Activated naive CD4-positive, alpha-beta T cell treated with anti-CD3 and anti-CD28 coated beads, Interleukin-2, amount 50 U/mL, for 24 hours (primary cell): ENCODE results near the gene SCIN.

ENCODE experiments used
- H3K27ac Mint-ChIP-seq: one replicate; pipeline ENCODE4 v1.8.0; 2021; ENCODE audit warnings: mild to moderate bottlenecking, mixed read lengths
- H3K27me3 Mint-ChIP-seq: one replicate; pipeline ENCODE4 v1.8.0; 2021; ENCODE audit warnings: mixed read lengths
- H3K36me3 Mint-ChIP-seq: one replicate; pipeline ENCODE4 v1.8.0; 2021; ENCODE audit warnings: mixed read lengths
- H3K4me1 Mint-ChIP-seq: one replicate; pipeline ENCODE4 v1.8.0; 2021; ENCODE audit warnings: mixed read lengths
- H3K4me3 Mint-ChIP-seq: one replicate; pipeline ENCODE4 v1.8.0; 2021; ENCODE audit warnings: mild to moderate bottlenecking, mixed read lengths
- H3K9me3 Mint-ChIP-seq: one replicate; pipeline ENCODE4 v1.8.0; 2021; ENCODE audit warnings: mixed read lengths

Gene SCIN

DNA sequence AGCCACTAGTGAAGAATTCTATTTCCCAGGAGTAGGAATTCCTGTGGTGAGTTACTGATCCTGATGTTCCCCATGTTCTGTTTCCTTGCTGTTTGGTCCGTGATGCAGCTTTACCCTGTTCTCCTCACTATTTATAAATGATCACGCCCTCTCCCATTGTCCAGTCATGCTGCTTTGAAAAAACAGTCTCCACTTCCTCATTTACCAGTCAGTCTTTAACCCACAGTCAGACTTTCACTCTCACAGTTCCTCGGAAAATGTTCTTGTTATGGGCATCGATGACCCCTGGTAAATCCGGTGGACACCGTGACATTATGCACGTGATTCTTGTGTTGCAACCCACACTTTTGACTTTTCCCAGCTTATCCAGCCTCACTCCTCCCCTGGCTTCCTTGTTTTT is 14.4 kb downstream of the SCIN start:
- H3K4me3 Mint-ChIP-seq = no peak overlapping the region
- H3K27me3 Mint-ChIP-seq = peaks cover 11% of the 10 kb centered on the region
- H3K9me3 Mint-ChIP-seq = no peaks in the 10 kb centered on the region
- H3K4me1 Mint-ChIP-seq = no peaks in the 10 kb centered on the region
- no peaks in the 10 kb centered on the region for H3K36me3 Mint-ChIP-seq
- no peak overlapping the region for H3K27ac Mint-ChIP-seq

DNA sequence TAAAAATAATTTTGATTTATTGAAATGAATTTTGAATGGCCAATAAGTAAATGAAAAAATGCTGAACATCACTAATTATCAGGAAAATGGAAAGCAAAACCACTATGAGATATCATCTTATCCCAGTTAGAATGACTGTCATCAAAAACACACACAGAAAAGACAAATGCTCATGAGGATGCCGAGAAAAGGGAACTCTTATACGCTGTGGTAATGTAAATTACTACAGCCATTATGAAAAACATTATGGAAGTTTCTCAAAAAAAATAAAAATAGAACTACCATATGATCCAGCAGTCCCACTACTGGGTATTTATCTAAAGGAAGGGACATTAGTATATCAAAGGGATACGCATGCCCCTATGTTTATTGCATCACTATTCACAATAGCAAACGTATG is 15.8 kb downstream of the SCIN start:
- Mint-ChIP-seq H3K27ac (no peak overlapping the region), H3K36me3 (no peaks in the 10 kb centered on the region), H3K4me3 (no peak overlapping the region), H3K9me3 (no peaks in the 10 kb centered on the region), H3K4me1 (no peaks in the 10 kb centered on the region), H3K27me3 (peaks cover 11% of the 10 kb centered on the region)

DNA sequence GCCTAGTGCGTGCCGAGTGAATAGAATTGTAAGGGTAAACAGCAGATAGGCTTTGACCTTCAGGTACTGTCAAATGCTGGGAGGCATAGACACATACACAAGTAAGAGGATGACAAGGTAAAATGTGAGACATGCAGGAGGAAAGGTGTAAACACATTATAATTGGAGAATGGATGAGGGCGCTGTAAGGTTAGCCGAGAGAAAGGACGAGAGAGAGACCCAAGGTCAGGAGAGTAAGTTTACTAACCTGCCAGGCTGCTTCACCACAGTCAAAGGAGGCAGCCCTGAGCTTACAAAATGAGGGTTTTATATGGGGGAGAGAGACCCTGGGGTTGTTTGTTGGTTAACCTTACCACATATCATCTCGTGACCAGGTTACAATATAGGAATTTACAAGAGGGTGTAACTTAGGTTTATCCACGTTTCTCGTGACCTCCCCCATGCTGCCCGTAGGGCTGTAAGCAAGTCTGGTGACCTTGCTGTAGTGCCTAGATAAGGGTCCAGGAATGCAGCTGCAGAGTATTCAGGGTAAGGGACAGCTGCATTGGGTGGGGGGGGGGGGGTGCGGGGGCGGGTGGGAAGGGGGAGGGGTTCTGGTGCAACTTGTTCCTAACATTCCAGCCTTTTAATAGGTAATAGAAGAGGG is 17.9 kb downstream of the SCIN start:
- no peaks in the 10 kb centered on the region for H3K9me3 Mint-ChIP-seq
- H3K27me3 Mint-ChIP-seq = peaks cover 11% of the 10 kb centered on the region
- H3K36me3 Mint-ChIP-seq = no peaks in the 10 kb centered on the region
- no peaks in the 10 kb centered on the region for H3K4me1 Mint-ChIP-seq
- no peak overlapping the region for H3K4me3 Mint-ChIP-seq
- H3K27ac Mint-ChIP-seq = no peak overlapping the region

DNA sequence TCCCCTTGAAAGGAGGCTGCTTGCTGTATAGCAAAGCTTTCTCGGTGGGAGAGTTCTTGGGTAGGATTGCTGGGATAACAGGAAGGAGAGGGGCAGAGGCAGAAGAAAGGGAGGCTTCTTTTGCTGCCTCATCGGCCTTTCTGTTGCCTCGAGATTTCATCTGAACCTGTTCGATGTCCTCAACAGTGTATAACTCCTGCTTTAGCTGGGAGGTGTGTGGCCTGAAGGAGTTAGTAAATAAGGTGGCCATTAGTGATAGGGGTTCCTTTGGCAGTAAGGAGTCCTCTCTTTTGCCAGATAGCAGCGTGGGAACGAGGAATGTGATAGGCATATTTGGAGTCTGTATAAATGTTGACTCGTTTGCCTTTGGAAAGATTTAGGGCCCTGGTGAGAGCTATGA is 20.0 kb downstream of the SCIN start:
- H3K4me3 Mint-ChIP-seq = no peak overlapping the region
- H3K27ac Mint-ChIP-seq = no peak overlapping the region
- H3K4me1 Mint-ChIP-seq = no peaks in the 10 kb centered on the region
- peaks cover 10% of the 10 kb centered on the region for H3K27me3 Mint-ChIP-seq
- H3K36me3 Mint-ChIP-seq = peaks cover 2% of the 10 kb centered on the region
- no peaks in the 10 kb centered on the region for H3K9me3 Mint-ChIP-seq

DNA sequence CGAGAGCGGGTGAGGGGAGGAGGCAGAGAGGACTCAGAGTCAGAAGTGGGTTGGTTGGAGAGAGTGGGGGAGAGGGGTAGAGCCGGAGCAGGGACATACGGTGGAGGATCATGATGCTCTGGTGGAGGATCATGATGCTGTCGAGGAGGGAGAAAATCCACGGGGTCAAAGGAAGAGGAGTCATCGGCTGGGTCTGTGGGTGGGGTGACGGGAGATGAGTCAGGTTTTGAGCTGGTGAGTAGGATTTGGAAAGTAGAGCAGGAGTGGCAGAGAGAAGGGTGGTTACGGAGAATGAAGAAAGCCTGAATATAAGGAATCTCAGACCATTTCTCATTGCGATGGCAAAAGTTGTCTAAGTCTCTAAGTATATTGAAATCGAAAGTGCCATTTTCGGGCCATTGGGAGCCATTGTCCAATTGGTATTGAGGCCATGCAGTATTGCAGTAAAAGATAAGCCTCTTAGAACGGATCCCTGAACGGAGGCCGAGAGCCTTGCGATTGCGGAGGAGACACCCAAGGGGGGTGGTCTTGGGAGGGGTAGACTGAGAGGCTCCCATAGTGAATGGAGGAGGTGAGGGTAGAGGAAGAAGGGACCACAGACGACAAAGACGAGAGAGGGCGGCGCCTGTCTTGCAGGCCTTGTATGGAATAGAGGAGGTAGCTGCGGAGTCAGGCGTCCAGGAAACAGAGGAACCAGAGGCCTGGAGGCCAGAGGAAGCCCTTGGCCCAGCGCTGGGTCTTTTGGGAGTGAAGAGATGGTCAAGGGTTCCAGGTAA is 23.8 kb downstream of the SCIN start:
- Mint-ChIP-seq H3K4me1 (no peaks in the 10 kb centered on the region), H3K27ac (no peak overlapping the region), H3K4me3 (no peak overlapping the region), H3K27me3 (peaks cover 3% of the 10 kb centered on the region), H3K36me3 (peaks cover 2% of the 10 kb centered on the region), H3K9me3 (no peaks in the 10 kb centered on the region)

DNA sequence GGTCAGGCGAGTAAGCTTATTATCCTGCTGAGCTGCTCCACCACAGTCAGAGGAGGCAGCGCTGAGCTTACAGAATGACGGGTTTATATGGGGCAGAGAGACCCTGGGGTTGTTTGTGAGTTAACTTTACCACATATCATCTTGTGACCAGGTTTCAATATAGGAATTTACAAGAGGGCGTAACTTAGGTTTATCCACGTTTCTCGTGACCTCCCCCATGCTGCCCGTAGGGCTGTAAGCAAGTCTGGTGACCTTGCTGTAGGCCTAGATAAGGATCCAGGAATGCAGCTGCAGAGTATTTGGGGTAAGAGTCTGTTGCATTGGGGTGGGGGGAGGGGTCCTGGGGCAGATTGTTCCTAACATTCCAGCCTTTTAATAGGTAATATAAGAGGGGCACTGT is 24.6 kb downstream of the SCIN start:
- H3K36me3 Mint-ChIP-seq = peaks cover 2% of the 10 kb centered on the region
- H3K27ac Mint-ChIP-seq = no peak overlapping the region
- H3K9me3 Mint-ChIP-seq = no peaks in the 10 kb centered on the region
- peaks cover 5% of the 10 kb centered on the region for H3K27me3 Mint-ChIP-seq
- no peaks in the 10 kb centered on the region for H3K4me1 Mint-ChIP-seq
- no peak overlapping the region for H3K4me3 Mint-ChIP-seq

DNA sequence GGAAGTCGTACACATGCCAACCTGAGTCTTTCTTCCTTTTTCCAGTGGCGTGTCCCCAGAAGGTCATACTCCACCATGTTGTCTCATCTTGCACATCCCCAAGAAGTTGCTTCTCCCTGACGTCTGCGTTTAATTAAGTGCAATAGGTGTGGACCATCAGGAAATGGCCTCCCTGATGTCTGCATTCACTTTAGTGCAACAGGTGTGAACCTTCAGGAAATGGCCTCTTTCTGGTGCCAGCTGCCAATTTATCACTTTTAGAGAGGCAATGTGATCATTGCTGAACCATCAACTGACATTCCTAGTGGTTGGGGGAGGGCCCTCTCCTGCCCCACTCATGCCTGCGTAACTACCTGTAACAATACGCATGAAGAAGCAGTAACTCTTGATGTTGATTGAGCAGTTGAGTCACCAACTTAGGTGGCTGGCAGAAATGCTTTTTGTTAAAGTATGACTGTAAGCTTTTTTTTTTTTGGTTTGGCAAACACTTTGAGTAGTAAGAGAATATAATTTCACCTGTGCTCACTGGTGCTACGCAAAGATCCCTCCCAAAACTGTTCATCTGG is 25.8 kb downstream of the SCIN start:
- H3K4me1 Mint-ChIP-seq = no peaks in the 10 kb centered on the region
- H3K27me3 Mint-ChIP-seq = peaks cover 8% of the 10 kb centered on the region
- no peak overlapping the region for H3K4me3 Mint-ChIP-seq
- no peak overlapping the region for H3K27ac Mint-ChIP-seq
- H3K36me3 Mint-ChIP-seq = peaks cover 2% of the 10 kb centered on the region
- H3K9me3 Mint-ChIP-seq = no peaks in the 10 kb centered on the region

DNA sequence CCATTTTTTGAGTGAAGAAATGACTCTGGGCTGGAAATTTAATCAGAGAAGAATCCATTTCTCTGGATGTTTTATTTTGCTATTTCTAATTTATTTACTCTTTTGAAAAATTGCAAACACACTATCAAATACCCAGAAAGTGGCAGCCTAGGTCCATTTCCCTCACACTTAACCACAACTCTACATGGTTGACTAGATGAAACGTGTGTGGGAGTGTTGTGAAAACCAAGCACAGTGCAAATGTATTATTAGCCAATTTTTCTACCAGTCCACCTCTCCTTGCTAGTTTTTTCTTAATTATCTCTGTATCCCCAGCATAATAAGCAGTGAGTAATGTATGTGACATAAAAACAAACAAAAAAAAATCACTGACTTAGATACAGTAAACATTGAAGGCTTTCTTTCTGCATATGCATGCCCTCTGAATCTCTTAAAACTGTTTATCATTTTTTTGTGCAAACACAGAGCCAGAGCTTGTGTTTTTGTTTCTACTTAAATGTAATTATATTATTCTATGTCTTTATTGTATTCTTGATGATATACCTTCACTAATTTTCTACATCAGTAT is 30.9 kb downstream of the SCIN start:
- no peak overlapping the region for H3K27ac Mint-ChIP-seq
- peaks cover 12% of the 10 kb centered on the region for H3K9me3 Mint-ChIP-seq
- H3K4me1 Mint-ChIP-seq = no peaks in the 10 kb centered on the region
- H3K36me3 Mint-ChIP-seq = no peaks in the 10 kb centered on the region
- H3K4me3 Mint-ChIP-seq = no peak overlapping the region
- peaks cover 7% of the 10 kb centered on the region for H3K27me3 Mint-ChIP-seq

DNA sequence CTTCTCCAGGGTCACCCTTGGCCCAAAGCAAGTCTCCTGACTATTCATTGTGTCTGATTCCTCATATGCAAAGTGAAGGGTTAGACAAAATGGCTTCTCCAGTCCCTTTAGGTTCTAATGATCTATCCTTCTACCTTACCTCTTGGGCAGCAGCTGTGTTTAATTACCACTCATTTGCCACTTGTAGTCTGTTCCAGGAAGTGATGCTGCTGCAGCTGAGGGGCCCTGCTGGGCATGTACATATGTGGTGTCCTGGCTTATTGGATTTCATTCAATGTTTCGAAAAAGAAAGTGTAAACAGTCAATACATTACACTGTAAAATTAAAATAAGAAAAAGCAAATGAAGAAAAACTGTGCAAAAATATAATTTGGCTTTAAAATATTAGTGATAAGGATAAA is 36.6 kb downstream of the SCIN start:
- H3K36me3 Mint-ChIP-seq = no peaks in the 10 kb centered on the region
- H3K4me3 Mint-ChIP-seq = no peak overlapping the region
- H3K9me3 Mint-ChIP-seq = peaks cover 5% of the 10 kb centered on the region
- H3K4me1 Mint-ChIP-seq = no peaks in the 10 kb centered on the region
- no peak overlapping the region for H3K27ac Mint-ChIP-seq
- no peaks in the 10 kb centered on the region for H3K27me3 Mint-ChIP-seq

DNA sequence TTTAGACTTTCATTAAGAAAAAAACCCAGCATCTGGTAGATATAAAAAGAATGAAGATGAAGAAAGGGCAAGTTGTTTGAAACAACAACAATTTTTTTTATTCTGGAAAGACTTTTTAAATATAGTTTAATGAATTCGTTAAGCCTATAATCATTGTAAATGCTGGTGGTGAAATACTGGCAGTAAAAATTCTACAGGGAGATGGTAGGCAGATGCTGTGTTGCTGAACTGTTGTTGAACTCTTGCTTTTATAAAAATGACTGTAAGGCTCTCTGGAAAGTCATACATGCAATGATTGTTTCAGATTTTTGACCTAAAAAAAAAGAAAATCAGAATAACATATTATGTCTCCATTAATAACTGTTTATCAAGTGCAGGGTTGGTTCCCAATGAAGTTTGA is 39.0 kb downstream of the SCIN start:
- no peak overlapping the region for H3K4me3 Mint-ChIP-seq

DNA sequence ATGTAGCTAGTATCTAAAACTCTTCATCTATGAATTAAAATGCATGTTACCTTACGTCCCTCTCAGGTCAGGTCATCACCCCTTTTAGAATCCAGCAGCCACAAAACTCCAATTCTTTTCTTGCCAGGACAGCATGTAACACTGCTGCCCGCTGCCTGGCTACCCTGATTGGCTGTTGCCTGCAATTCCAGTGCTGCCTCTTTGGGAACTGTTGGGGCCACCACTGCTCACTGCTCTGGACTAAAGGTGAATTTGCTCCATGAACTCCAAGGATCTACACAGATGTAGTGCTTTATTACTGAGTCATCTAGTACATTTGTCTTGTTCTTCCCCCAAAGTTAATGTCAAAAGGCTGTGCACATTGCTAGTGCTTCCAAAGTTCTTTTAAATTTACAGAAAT is 40.4 kb downstream of the SCIN start:
- Mint-ChIP-seq H3K27me3 (peaks cover 3% of the 10 kb centered on the region), H3K9me3 (no peaks in the 10 kb centered on the region), H3K4me3 (no peak overlapping the region), H3K27ac (no peak overlapping the region), H3K4me1 (no peaks in the 10 kb centered on the region), H3K36me3 (no peaks in the 10 kb centered on the region)

More for the DNA sequence above, 39.0 kb downstream of the SCIN start:
- Mint-ChIP-seq H3K27ac (no peak overlapping the region), H3K27me3 (peaks cover 3% of the 10 kb centered on the region), H3K9me3 (no peaks in the 10 kb centered on the region), H3K4me1 (no peaks in the 10 kb centered on the region), H3K36me3 (no peaks in the 10 kb centered on the region)

DNA sequence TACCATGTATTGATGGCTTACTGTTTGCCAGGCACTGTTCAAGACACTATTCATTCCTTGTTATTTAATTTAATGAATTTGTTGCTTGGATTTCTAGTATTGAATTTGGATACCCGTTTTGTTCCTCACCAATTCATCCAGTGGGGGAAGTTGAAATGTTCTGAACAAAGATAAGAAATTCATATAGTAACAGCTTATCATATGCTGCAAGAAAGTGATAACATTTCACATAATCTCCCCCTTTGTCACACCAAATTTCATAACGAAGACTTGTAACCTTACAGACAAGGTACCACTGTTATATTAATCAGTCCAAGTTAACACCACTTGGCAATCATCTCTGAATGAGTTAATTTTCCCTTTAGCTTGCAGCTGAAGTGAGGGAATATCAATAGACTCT is 42.1 kb downstream of the SCIN start:
- no peaks in the 10 kb centered on the region for H3K36me3 Mint-ChIP-seq
- no peaks in the 10 kb centered on the region for H3K4me1 Mint-ChIP-seq
- H3K9me3 Mint-ChIP-seq = no peaks in the 10 kb centered on the region
- H3K4me3 Mint-ChIP-seq = no peak overlapping the region
- peaks cover 3% of the 10 kb centered on the region for H3K27me3 Mint-ChIP-seq
- H3K27ac Mint-ChIP-seq = no peak overlapping the region

DNA sequence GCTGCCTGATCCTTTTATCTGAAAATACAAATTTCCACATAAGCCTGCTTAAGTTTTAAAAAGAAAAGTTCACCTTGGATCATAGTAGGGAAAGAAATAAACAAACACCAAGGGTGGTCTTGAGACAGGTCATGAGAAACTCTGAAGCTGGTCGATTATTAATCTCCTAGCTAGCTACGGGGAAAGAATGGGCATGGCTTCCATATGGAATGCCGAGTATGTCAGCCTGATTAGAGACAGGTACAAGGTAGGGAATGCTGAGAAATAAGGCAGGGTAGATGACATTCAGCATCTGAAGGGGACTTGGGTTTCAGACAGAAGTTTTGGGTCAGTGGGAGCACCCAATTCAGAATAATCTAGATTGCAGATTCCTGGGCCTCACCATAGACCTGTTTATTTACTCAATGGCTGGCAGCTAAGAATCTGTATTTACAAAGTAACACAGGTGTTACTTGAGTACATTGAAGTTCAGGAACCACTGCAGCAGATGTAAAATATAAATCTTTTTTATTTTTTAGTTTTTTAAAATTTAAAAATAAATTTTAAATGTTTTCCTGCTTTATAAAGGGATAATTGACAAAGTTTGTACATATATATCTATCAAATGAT is 49.0 kb downstream of the SCIN start:
- H3K9me3 Mint-ChIP-seq = no peaks in the 10 kb centered on the region
- no peaks in the 10 kb centered on the region for H3K27me3 Mint-ChIP-seq
- no peaks in the 10 kb centered on the region for H3K36me3 Mint-ChIP-seq
- H3K27ac Mint-ChIP-seq = no peak overlapping the region
- no peak overlapping the region for H3K4me3 Mint-ChIP-seq
- no peaks in the 10 kb centered on the region for H3K4me1 Mint-ChIP-seq

DNA sequence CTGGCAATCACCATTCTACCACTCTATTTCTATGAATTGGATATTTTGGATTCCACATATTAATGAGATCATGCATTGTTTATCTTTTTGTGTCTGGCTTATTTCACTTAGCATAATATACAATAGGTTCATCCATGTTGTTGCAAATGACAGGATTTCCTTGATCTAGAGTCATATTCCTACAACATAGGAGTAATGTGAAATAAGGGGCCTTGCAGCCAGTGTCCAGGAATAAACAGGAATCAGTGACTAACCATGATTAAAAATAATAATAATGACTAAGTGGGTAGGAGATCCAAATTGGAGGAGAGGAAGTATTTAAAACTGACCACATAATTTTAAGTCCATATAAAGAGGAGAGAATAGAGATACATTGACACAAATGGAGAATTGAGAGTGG is 49.9 kb downstream of the SCIN start:
- H3K4me1 Mint-ChIP-seq = no peaks in the 10 kb centered on the region
- no peak overlapping the region for H3K4me3 Mint-ChIP-seq
- H3K27me3 Mint-ChIP-seq = no peaks in the 10 kb centered on the region
- H3K36me3 Mint-ChIP-seq = no peaks in the 10 kb centered on the region
- H3K27ac Mint-ChIP-seq = no peak overlapping the region
- no peaks in the 10 kb centered on the region for H3K9me3 Mint-ChIP-seq

DNA sequence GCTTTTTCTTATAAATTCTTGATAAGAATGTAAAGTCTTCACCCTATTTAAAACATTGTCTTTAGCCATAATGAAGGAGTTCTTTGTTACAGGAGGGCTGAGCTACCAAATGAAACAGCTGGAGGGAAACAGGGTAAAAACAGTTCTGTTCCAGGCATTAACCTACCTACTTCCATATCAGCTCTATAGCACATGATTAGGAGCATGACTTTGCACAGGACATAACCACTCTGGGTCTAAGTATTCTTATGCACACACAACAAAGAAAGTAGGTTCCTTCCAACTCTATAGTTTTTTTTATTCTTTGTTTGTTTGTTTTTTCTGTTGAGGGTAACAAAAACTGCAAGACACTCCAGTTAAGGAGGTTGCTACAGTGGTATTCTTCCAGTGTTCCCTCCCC is 52.7 kb downstream of the SCIN start:
- H3K27me3 Mint-ChIP-seq = peaks cover 5% of the 10 kb centered on the region
- H3K36me3 Mint-ChIP-seq = no peaks in the 10 kb centered on the region
- no peaks in the 10 kb centered on the region for H3K4me1 Mint-ChIP-seq
- H3K9me3 Mint-ChIP-seq = no peaks in the 10 kb centered on the region
- no peak overlapping the region for H3K4me3 Mint-ChIP-seq
- H3K27ac Mint-ChIP-seq = no peak overlapping the region
